GM19023 (cell line): ENCODE data around the gene NSUN5.
"Not testable (repeated sequence)": the region's sequence is repeated elsewhere in the genome, so short reads cannot be mapped to it uniquely, and the experiment has no call there.

Experiments used
- ATAC-seq: cut with Tn5 transposase; IDR thresholded peaks from one replicate; pipeline ENCODE4 v1.9.1; 2021; ENCODE audit warnings: mild to moderate bottlenecking, moderate library complexity; ENCODE audit not compliant: unreplicated experiment

Gene NSUN5

GRCh38 chr7:73297235-73297634 lies 11.4 kb downstream of the NSUN5 start:
- not testable (repeated sequence) for ATAC-seq

- not testable (repeated sequence) for ATAC-seq
Measured at GRCh38 chr7:73277210-73277609, 31.4 kb downstream of the NSUN5 start.

- ATAC-seq: not testable (repeated sequence)
Measured at GRCh38 chr7:73267813-73268212, 40.8 kb downstream of the NSUN5 start.

GRCh38 chr7:73266719-73267368 lies 41.8 kb downstream of the NSUN5 start:
- ATAC-seq: peak; percentile 84

- ATAC-seq: not testable (repeated sequence)
Measured at GRCh38 chr7:73262416-73262815, 46.2 kb downstream of the NSUN5 start.
